Measurements from ENCODE around the gene ETHE1. TPM values are rescaled to one million over a fixed set of nuclear protein-coding genes. Genes with fewer than 3 reads are reported as not detected.

Gene ETHE1
- total RNA-seq, 1 experiment from 2014 or later, result 78.0 TPM

- no peaks in the 10 kb centered on the region for H3K27me3 Mint-ChIP-seq (ENCODE audit: insufficient read depth, unreplicated experiment)
- no peak for TF ChIP-seq CTCF (IDR thresholded peaks at IDR 0.05; ENCODE audit: unreplicated experiment)
- no peaks in the 10 kb centered on the region for H3K36me3 Mint-ChIP-seq (ENCODE audit: insufficient read depth, unreplicated experiment)
- H3K4me1 Mint-ChIP-seq (ENCODE audit: insufficient read depth, unreplicated experiment), result peaks cover 47% of the 10 kb centered on the region
- no TSS peak for BruUV-seq (replicated peaks)
- intact Hi-C loops (cut with micrococcal nuclease), result no loop called here
- no peaks in the 10 kb centered on the region for H3K9me3 Mint-ChIP-seq (ENCODE audit: unreplicated experiment)
- H3K27ac Mint-ChIP-seq (ENCODE audit: low read depth, unreplicated experiment), result peak overlapping the region; percentile 91
- H3K4me3 Mint-ChIP-seq (ENCODE audit: unreplicated experiment), result no peak overlapping the region
- DNase-seq (ENCODE audit: unreplicated experiment), result no peak
- ChIA-PET CTCF (interaction anchor here (1.5 to 6.1 kb wide), 3 partner anchors 20 to 53 kb away, joined by 5 to 39 read pairs (median 6); no protein-coding TSS in a partner anchor), POLR2A (interaction anchor here (1.0 to 2.4 kb wide), 5 partner anchors 37 to 66 kb away, joined by 4 to 12 read pairs (median 9); partner anchors contain the start of genes PHLDB3 and ZNF575)
These were observed 60.2 kb downstream of the ETHE1 start for GRCh38 chr19:43466793-43467192.

GRCh38 chr19:43465468-43466120, 61.4 kb downstream of the ETHE1 start, which contains the start of gene LYPD3:
Gene LYPD3, minus strand, starts transcription at chr19:43465608. Its CDS starts 37 bp downstream, at chr19:43465571.
- ChIA-PET POLR2A (interaction anchor here (0.6 to 4.1 kb wide), 12 partner anchors 9 to 109 kb away, joined by 3 to 35 read pairs (median 5); partner anchors contain the start of genes PHLDB3, PINLYP, XRCC1 and ZNF575), CTCF (interaction anchor here (0.5 to 6.1 kb wide), 4 partner anchors 19 to 726 kb away, joined by 3 to 39 read pairs (median 5); partner anchors contain the start of gene PSG3)
- peak; percentile 97 for DNase-seq (ENCODE audit: unreplicated experiment)
- Mint-ChIP-seq H3K27ac (ENCODE audit: low read depth, unreplicated experiment) (peak within 1 kb of the TSS; percentile 56), H3K4me1 (ENCODE audit: insufficient read depth, unreplicated experiment) (peaks cover 47% of the 10 kb centered on the region), H3K9me3 (ENCODE audit: unreplicated experiment) (no peaks in the 10 kb centered on the region), H3K4me3 (ENCODE audit: unreplicated experiment) (peak within 1 kb of the TSS; percentile 88), H3K36me3 (ENCODE audit: insufficient read depth, unreplicated experiment) (peaks cover 5% of the 10 kb centered on the region), H3K27me3 (ENCODE audit: insufficient read depth, unreplicated experiment) (no peaks in the 10 kb centered on the region)
- intact Hi-C loops (cut with micrococcal nuclease), result loop anchor here (1.0 kb wide), 1 partner anchor 39 kb away; the partner anchor contains the start of gene PHLDB3
- TF ChIP-seq CTCF (IDR thresholded peaks at IDR 0.05; ENCODE audit: unreplicated experiment), result no peak
- BruUV-seq (replicated peaks), result no TSS peak

GRCh38 chr19:43464134-43464775, 62.7 kb downstream of the ETHE1 start:
- DNase-seq (ENCODE audit: unreplicated experiment), result no peak
- H3K9me3 Mint-ChIP-seq (ENCODE audit: unreplicated experiment), result no peaks in the 10 kb centered on the region
- no peaks in the 10 kb centered on the region for H3K27me3 Mint-ChIP-seq (ENCODE audit: insufficient read depth, unreplicated experiment)
- peaks cover 5% of the 10 kb centered on the region for H3K36me3 Mint-ChIP-seq (ENCODE audit: insufficient read depth, unreplicated experiment)
- peak overlapping the region; percentile 80 for H3K27ac Mint-ChIP-seq (ENCODE audit: low read depth, unreplicated experiment)
- POLR2A ChIA-PET, result interaction anchor here (0.6 to 4.1 kb wide), 20 partner anchors 10 to 294 kb away, joined by 3 to 35 read pairs (median 6); partner anchors contain the start of genes ETHE1, IRGQ, PHLDB3 and ZNF575
- intact Hi-C loops (cut with micrococcal nuclease), result no loop called here
- peaks cover 47% of the 10 kb centered on the region for H3K4me1 Mint-ChIP-seq (ENCODE audit: insufficient read depth, unreplicated experiment)
- CTCF ChIA-PET, result interaction anchor here (0.7 to 6.1 kb wide), 5 partner anchors 17 to 1737 kb away, joined by 3 to 39 read pairs (median 4); no protein-coding TSS in a partner anchor
- BruUV-seq (replicated peaks), result no TSS peak
- H3K4me3 Mint-ChIP-seq (ENCODE audit: unreplicated experiment), result peak overlapping the region; percentile 88
- TF ChIP-seq CTCF (IDR thresholded peaks at IDR 0.05; ENCODE audit: unreplicated experiment), result no peak

Data from MCF 10A (cell line).